ENCODE results near the gene UVRAG.

GRCh38 chr11:75790986-75791385 lies 24.0 kb upstream of the UVRAG start:
- TF ChIP-seq CTCF (IDR thresholded peaks at IDR 0.05; ENCODE audit: low read depth, low read length, missing input control) (no peak), ZBTB33 (IDR thresholded peaks at IDR 0.05) (no peak), EGR1 (IDR thresholded peaks at IDR 0.05; ENCODE audit: low read depth in 2 of 2) (no peak), MAX (IDR thresholded peaks at IDR 0.05) (no peak)
